Endothelial cell of umbilical vein (primary cell): Measurements from ENCODE around the gene VPS51. TPM values are rescaled to one million over a fixed set of nuclear protein-coding genes. Genes with fewer than 3 reads are reported as not detected.

Experiments
- BruUV-seq: library from RNA; stranded (reverse); fragments of 400-500 nt; replicated peaks from 2 replicates; lab custom pipeline; 2021; lab: Mats Ljungman, UMichigan
- CTCF ChIA-PET: fragments of 300-600, 350-600 bp; sonication (Branson Sonifier 250); formaldehyde crosslinking; loops from one replicate; lab custom pipeline; 2021; ENCODE audit warnings: antibody characterized with exemption, inconsistent platforms; lab: Charles Lee
- POLR2A ChIA-PET: fragments of 300-600, 350-600 bp; sonication (Branson Sonifier 250); formaldehyde crosslinking; loops from one replicate; lab custom pipeline; 2021; ENCODE audit warnings: antibody characterized with exemption, inconsistent platforms; lab: Charles Lee
- DNase-seq: peaks from one replicate; pipeline ENCODE4 v3.0.0-alpha.2; 2011; ENCODE audit warnings: low read depth, low spot score
- FAIRE-seq: peaks from 2 replicates; lab custom pipeline; 2011; peaks lifted over from hg19 to GRCh38; lab: Jason Lieb, UNC
- H2AFZ ChIP-seq: 2 replicates; pipeline ENCODE4 v1.6.0; 2012; ENCODE audit warnings: low read depth, low read length, control low read depth, inconsistent platforms
- H3K27ac ChIP-seq: 2 replicates; pipeline ENCODE4 v1.5.1; 2011; ENCODE audit warnings: low read depth, mild to moderate bottlenecking, control low read depth, low read length, moderate library complexity; ENCODE audit not compliant: insufficient read depth
- H3K27me3 ChIP-seq, 2 experiments: 2 replicates each; pipeline versions ENCODE4 v1.6.0 to v1.6.1; 2011; ENCODE audit warnings: low read length in 2 of 2, mixed read lengths in 1 of 2; ENCODE audit not compliant: control insufficient read depth in 2 of 2, insufficient read depth in 2 of 2
- H3K36me3 ChIP-seq, 2 experiments: 2 replicates in 1 of 2; 3 replicates in 1 of 2; pipeline ENCODE4 v1.5.1; 2011; ENCODE audit warnings: low read length in 2 of 2, mild to moderate bottlenecking in 1 of 2, moderate library complexity in 1 of 2; ENCODE audit not compliant: control insufficient read depth in 2 of 2, insufficient read depth in 2 of 2; ENCODE audit errors: extremely low read depth in 1 of 2
- H3K4me1 ChIP-seq: 3 replicates; pipeline ENCODE4 v1.5.1; 2011; ENCODE audit warnings: mild to moderate bottlenecking, low read length; ENCODE audit not compliant: control insufficient read depth, insufficient read depth; ENCODE audit errors: extremely low read depth
- H3K4me2 ChIP-seq: 2 replicates; pipeline ENCODE4 v1.6.1; 2011; ENCODE audit warnings: low read length, control low read depth, mixed read lengths; ENCODE audit not compliant: insufficient read depth
- H3K4me3 ChIP-seq, 3 experiments: fragments of 200-600 bp in 1 of 3; sonication (generic), shearing (Covaris generic) in 1 of 3; replicated peaks in 1 of 3; 2 replicates each; pipeline ENCODE4 v1.5.1; 2011 to 2016; ENCODE audit warnings: control low read depth in 3 of 3, low read length in 3 of 3, mild to moderate bottlenecking in 2 of 3, inconsistent platforms in 1 of 3, low read depth in 1 of 3, moderate library complexity in 1 of 3; ENCODE audit not compliant: insufficient read depth in 1 of 3
- H3K79me2 ChIP-seq: 2 replicates; pipeline ENCODE4 v1.6.0; 2012; ENCODE audit warnings: low read length, inconsistent platforms; ENCODE audit not compliant: control insufficient read depth, insufficient read depth
- H3K9ac ChIP-seq: replicated peaks from 2 replicates; pipeline ENCODE3; 2011; ENCODE audit warnings: low read length, control low read depth; ENCODE audit not compliant: insufficient read depth; ENCODE audit errors: extremely low read depth
- H3K9me1 ChIP-seq: replicated peaks from 3 replicates; pipeline ENCODE4 v1.6.0; 2011; ENCODE audit warnings: mild to moderate bottlenecking, low read length; ENCODE audit not compliant: control insufficient read depth, insufficient read depth; ENCODE audit errors: extremely low read depth
- H3K9me3 ChIP-seq: replicated peaks from 2 replicates; pipeline ENCODE4 v1.5.1; 2012; ENCODE audit warnings: low read length, inconsistent platforms; ENCODE audit not compliant: control insufficient read depth, insufficient read depth
- H4K20me1 ChIP-seq: replicated peaks from 2 replicates; pipeline ENCODE3; 2011; ENCODE audit warnings: mild to moderate bottlenecking, low read length; ENCODE audit not compliant: control insufficient read depth, insufficient read depth; ENCODE audit errors: extremely low read depth
- EZH2 ChIP-seq: IDR thresholded peaks from 2 replicates; pipeline ENCODE4 v1.6.1; 2012; ENCODE audit warnings: borderline replicate concordance, low read depth, mild to moderate bottlenecking, moderate library complexity, low read length, inconsistent platforms; ENCODE audit not compliant: severe bottlenecking
- FOS ChIP-seq: IDR thresholded peaks from 2 replicates; pipeline ENCODE4 v1.6.1; 2011; ENCODE audit warnings: mild to moderate bottlenecking, low read length, moderate library complexity, borderline replicate concordance; ENCODE audit not compliant: insufficient read depth
- GATA2 ChIP-seq: IDR thresholded peaks from 2 replicates; pipeline ENCODE4 v1.7.0; 2011; ENCODE audit warnings: low read depth, mild to moderate bottlenecking, moderate library complexity, mixed read lengths, low read length; ENCODE audit not compliant: insufficient read length, insufficient read depth
- JUN ChIP-seq: IDR thresholded peaks from 2 replicates; pipeline ENCODE4 v1.6.1; 2011; ENCODE audit warnings: borderline replicate concordance, low read depth; ENCODE audit not compliant: insufficient read length, insufficient read depth
- MAX ChIP-seq: IDR thresholded peaks from 2 replicates; pipeline ENCODE4 v1.6.1; 2011; ENCODE audit not compliant: insufficient read depth, insufficient read length
- MYC ChIP-seq: IDR thresholded peaks from one replicate; pipeline ENCODE4 v1.6.1; 2011; ENCODE audit warnings: mild to moderate bottlenecking, low read depth, low read length
- POLR2A ChIP-seq: IDR thresholded peaks from 2 replicates; pipeline ENCODE4 v1.6.1; 2012; ENCODE audit warnings: low read depth, mild to moderate bottlenecking, control low read depth, low read length
- POLR2AphosphoS5 ChIP-seq: IDR thresholded peaks from 2 replicates; pipeline ENCODE4 v1.6.1; 2012; ENCODE audit warnings: low read depth, mild to moderate bottlenecking, control low read depth, low read length, moderate library complexity; ENCODE audit not compliant: insufficient read depth
- dilution Hi-C: fragments of 300-500 bp; cut with MboI; formaldehyde crosslinking; loops from one replicate; pipeline ENCODE4 v1.15.0; 2019; ENCODE audit warnings: low sequenced_read_pairs; ENCODE audit not compliant: extremely low pct_ligation_motif_present
- intact Hi-C: fragments of 100-400 bp; cut with micrococcal nuclease; formaldehyde crosslinking; loops from one replicate; pipeline ENCODE4 v1.10.0; 2022
- polyA plus RNA-seq, 4 experiments: library from polyadenylated mRNA; depleted of rRNA in 3 of 4; stranded (reverse) in 3 of 4; unstranded in 1 of 4; fragments of >200 nt; gene quantifications; 2 replicates each; pipeline versions ENCODE4 v1.2.1 to v1.2.3, GENCODE V29; 2011 to 2012; ENCODE audit warnings: missing spikeins in 1 of 4
- total RNA-seq: library from RNA; stranded (reverse); gene quantifications from 2 replicates; pipeline ENCODE4 v1.2.3, GENCODE V29; 2021
- TF ChIP-seq, protein P1 (sequence below), 2 donors: IDR thresholded peaks; 1 replicate in 1 of 2; 2 replicates in 1 of 2; pipeline ENCODE4 v1.5.1; 2011; ENCODE audit warnings: low read length in 2 of 2, mild to moderate bottlenecking in 2 of 2, moderate library complexity in 2 of 2, control low read depth in 1 of 2, inconsistent platforms in 1 of 2, low read depth in 1 of 2; ENCODE audit not compliant: insufficient read depth in 1 of 2; ENCODE audit errors: extremely low read depth in 1 of 2

The VPS51 gene
- total and polyA plus RNA-seq, 2 donors (not counting 3 experiments of a cell fraction or from before 2014, with no cell fraction given), result 108 to 146 TPM

DNA sequence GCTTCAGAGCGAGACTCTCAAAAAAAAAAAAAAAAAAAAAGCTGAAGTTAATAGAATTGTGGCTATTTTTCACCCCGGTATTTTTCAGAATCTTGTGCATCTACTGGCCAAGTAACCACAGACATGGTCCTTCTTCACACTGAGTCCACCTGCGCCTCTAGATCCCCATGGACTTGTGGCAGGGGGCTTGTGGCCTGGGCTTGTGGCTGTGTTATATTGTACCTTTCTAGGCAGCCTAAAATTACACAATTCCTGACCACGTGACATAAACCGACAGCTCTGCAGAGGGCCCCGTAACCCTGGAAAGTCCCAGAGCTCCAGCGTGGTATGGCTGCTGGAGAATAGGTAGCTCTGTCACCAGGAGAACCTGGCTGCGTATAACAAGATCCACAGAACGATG, 26.8 kb upstream of the VPS51 start:
- no peak for FAIRE-seq

More for the DNA sequence above, 26.8 kb upstream of the VPS51 start:
- POLR2A ChIA-PET, result no interaction called here
- H4K20me1 ChIP-seq, result no peaks in the 10 kb centered on the region
- no peak overlapping the region for H2AFZ ChIP-seq
- no TSS peak for BruUV-seq
- no peak overlapping the region for H3K4me2 ChIP-seq
- no peak overlapping the region for H3K27ac ChIP-seq
- no peaks in the 10 kb centered on the region for H3K9me3 ChIP-seq
- intact Hi-C loops, result no loop called here
- TF ChIP-seq FOS, result no peak
- no peak for TF ChIP-seq JUN
- TF ChIP-seq POLR2A, result no peak
- no peak for TF ChIP-seq MAX
- TF ChIP-seq POLR2AphosphoS5, result no peak
- TF ChIP-seq EZH2, result no peak
- no peak for TF ChIP-seq MYC
- no peak for TF ChIP-seq GATA2
- TF ChIP-seq, protein P1, sequence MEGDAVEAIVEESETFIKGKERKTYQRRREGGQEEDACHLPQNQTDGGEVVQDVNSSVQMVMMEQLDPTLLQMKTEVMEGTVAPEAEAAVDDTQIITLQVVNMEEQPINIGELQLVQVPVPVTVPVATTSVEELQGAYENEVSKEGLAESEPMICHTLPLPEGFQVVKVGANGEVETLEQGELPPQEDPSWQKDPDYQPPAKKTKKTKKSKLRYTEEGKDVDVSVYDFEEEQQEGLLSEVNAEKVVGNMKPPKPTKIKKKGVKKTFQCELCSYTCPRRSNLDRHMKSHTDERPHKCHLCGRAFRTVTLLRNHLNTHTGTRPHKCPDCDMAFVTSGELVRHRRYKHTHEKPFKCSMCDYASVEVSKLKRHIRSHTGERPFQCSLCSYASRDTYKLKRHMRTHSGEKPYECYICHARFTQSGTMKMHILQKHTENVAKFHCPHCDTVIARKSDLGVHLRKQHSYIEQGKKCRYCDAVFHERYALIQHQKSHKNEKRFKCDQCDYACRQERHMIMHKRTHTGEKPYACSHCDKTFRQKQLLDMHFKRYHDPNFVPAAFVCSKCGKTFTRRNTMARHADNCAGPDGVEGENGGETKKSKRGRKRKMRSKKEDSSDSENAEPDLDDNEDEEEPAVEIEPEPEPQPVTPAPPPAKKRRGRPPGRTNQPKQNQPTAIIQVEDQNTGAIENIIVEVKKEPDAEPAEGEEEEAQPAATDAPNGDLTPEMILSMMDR (IDR thresholded peaks at IDR 0.05; ENCODE audit: extremely low read depth in 1 of 2, insufficient read depth in 1 of 2, low read depth in 1 of 2, low read length in 2 of 2), result no peak
- H3K79me2 ChIP-seq, result no peaks in the 10 kb centered on the region
- DNase-seq, result no peak
- no peak overlapping the region for H3K9ac ChIP-seq
- no peaks in the 10 kb centered on the region for H3K27me3 ChIP-seq
- CTCF ChIA-PET, result interaction anchor here (1.1 kb wide), 1 partner anchor 13 kb away, joined by 4 read pairs; no protein-coding TSS in a partner anchor
- H3K36me3 ChIP-seq, result no peaks in the 10 kb centered on the region
- no peaks in the 10 kb centered on the region for H3K4me1 ChIP-seq
- no peak overlapping the region for H3K4me3 ChIP-seq
- H3K9me1 ChIP-seq, result no peaks in the 10 kb centered on the region
- dilution Hi-C loops, result no loop called here
